GM19455 (cell line): ENCODE measurements around the gene RHBG.

Experiments
- ATAC-seq: cut with Tn5 transposase; IDR thresholded peaks from one replicate; pipeline ENCODE4 v1.9.1; 2021; ENCODE audit not compliant: unreplicated experiment

RHBG gene

DNA sequence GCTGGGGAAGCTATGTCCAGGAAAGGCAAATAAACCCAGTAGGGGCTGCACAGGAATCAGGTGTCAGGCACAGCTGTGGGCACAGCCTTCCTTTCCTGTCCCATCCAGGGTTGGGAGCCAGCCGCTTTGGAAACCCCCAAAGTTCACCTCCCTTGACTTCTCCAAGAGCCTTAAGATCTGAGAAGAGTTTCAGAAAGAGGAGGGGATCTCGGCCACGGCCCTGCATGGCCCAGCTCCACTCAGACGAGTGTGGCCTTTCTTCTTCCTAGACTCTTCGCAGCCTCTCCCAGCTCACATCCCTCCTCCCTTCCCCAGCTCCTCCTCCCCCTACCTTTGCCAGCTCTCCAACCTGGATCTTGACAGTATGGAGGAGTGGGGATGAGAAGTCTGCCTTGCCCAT is 36.7 kb downstream of the RHBG start:
- ATAC-seq: no peak

DNA sequence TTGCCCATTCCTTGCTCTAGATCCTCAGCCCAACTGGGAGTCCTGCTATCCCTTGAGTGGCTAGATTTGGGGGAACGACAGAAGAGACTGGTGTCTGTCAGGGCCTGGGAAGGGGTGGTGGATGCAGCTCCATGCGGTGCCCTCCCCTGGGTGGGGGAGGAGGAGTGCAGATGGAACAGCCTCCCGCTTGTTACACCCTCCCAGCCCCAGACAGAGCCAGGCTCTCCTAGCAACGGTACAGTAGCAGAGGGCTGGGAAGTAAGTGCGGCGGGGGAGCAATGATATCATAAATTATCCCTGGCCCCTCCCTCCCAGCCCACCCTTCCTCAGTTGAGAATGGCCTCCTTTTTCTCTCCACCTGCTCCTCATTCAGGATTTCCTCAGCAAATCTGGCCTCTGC is 37.2 kb downstream of the RHBG start:
- no peak for ATAC-seq

DNA sequence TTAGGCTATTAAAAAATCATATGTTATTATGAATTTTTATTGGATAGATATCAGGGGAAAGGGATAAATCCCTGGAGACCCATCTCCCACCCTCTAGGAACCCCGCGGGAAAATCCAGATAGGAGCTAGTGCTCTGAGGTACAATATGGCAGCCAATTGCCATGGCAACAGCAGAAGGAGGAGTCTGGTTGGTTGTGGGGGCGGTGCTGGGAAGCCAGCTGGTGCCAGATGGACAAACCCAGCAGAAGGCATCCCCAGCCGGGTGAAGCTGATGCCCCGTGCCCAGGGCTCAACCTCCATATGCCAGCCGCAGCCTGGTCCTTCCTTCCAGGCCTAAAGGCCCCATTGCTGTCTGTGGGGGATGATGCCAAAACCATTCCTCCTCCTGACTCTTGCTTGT is 38.3 kb downstream of the RHBG start:
- no peak for ATAC-seq

DNA sequence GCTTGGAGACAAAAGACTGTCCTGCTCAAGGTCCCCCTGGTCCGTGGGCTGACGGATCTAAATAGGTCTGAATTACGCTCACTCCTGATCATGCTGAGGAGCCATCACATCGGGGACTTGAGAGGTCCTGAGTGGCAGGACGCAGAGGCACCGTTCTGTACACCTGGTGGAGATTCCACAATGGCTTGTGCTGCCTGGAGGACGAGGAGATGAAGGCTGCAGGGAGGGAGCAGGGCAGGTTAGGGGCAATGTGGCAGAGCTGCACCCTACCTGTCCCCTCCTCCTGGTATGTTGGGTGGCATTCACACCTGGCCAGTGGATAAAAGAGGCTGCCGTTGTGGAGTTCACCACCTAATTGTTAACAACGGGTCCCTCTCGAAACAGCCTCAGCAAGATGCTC is 38.7 kb downstream of the RHBG start:
- ATAC-seq: no peak

DNA sequence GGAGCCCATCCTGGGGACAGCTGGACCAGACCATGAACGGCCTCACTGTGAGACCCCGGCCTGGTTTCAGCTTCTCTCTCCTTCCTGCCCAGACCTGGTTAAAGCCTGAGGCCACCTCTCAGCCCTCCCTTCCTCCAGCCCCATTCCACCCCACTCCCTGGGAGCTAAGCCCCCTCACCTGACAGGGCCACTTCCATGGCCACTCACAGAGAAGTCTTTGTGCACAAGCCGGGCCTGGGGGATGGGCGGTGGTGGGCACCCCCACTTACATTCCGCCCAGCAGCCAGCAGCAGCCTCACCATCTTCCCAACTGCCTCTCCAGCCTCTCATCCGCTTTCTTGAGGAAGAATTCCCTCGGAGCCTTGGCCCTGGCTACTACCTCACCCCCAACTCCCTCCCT is 40.4 kb downstream of the RHBG start:
- no peak for ATAC-seq

DNA sequence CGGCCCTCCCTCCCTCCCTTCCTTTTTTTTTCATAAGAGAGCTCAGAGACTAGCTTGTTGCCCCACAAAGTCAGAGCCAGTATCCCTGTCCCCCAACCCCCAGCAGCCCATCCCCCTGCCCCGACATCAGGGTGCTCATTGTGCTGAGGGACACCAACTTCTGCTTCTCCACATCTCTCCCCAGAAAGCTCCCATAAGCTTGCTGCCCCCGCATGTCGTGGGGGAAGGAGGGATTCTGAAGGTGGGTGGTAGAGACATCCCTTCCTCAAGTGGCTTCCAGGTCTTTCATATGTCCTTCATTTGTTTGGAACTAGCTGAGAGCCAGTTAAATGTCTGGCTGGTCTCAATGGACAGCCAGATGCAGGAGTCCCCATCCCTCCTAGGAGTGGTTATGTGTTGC is 41.2 kb downstream of the RHBG start:
- ATAC-seq: no peak

DNA sequence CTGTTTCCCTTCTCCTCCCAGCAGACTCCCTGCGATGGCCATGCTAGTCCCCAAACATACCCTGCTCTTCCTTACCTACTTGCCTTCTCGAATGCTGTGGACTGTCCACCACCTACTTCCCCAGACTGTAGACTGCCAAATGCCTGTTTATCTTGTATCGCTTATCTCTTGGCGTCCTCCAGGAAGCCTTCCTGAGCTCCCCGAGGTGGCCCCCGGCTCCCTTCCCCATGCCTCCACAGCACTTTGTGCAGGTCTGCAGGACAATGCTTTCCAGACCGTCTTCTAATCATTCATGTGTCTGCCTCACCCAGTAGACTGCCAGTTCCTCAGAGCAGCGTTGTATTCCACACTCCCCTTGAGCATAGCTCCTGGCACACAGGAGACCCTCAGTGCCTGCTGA is 41.7 kb downstream of the RHBG start:
- no peak for ATAC-seq

DNA sequence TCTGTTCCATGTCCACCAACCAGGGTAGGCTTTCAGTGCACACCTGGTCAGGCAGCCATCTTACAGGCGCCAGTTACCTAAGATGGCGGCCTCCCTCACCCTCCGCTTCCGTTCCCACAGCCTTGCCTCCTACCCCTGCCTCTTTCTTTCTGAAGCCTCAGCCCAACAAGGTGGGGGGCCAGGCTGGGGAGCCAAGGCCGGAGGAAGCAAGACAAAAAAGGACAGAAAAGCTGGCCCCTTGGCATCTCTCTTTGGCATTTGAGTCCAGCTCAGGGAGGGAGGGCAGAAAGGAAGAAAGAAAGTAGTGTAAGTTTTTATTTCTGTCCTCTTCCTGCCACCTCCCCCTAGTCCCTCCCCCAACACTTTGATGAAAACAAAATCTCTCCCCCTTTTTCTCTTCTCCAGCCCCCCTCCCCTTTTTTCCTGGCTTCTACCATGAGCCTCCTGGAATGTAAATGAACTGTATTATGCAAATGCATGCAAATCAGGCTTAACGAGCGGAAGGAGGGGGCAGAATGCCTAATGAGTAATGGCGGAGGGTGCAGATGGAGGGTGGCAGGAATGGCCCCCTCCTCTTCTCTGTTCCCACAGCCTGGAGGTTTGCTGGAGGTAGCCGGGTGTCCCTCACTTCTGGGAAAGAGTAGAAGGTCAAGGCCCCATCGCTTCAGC is 43.8 kb downstream of the RHBG start:
- ATAC-seq: no peak

DNA sequence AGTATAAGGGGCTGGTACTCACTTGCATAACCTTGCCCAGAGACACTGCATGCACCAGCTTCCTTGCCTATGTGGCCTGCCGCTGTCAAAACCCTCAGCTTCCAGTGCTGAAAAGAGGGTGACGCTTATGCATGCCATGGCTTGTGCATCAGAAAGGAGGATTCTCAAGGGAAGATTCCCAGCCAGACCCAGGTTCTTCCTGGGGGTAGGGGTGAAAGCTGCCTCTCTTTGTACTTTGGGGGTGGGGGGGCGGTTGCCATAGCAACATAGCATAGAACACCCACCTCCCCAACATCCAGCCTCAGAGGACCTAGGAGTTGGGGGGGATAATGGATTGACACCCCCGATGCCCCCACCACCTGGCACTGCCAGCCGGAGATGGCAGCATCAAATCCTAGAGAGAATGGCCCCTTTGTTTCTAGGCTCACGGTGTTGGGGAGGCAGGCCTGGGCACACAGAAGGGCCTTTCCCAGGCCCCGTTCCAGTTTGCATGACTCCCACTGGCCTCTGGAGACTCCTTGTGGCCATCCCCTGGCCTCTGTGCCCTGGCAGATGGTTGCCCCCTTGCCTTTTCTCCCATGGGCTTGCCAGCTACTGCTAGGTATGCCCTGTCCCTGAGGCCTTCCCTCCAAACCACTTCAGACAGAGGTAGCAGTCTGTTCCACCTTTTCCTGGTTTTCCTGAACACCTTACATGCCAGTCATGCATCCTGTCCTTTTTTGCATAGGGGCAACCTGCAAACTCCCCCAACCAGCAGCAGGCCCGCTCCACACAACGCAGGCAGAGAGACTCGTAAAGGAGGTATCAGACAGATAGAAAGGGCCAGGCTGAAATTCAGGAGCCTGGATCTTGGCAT is 44.6 kb downstream of the RHBG start:
- ATAC-seq: no peak

DNA sequence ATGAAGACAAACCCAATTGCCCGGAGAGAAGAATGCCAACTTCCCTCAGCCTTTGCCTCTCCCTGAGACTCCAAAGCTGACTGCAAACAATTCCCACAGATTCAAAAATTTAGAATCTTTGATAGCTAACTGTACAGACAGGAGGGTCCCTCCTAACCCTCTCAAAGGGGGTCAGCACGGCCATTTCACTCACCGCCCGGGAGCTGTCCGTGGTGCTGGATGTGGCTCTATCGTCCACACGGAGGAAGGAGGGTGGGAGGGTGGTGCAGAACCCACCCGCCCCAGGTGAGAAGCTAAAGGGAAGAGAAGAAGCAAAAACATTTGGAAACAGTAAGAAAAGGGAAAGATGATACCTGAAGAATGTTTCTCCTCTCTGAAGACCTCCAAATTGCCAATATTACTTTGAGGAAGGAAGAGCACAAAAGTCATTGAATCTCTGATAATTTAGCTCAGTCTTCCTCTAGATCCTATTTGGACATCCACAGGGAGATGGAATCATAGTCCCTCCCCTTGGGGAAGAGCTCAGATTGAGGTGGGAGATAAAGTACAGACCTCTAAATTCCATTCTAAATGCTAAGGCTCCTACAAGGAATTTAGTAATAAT is 45.6 kb downstream of the RHBG start:
- no peak for ATAC-seq

DNA sequence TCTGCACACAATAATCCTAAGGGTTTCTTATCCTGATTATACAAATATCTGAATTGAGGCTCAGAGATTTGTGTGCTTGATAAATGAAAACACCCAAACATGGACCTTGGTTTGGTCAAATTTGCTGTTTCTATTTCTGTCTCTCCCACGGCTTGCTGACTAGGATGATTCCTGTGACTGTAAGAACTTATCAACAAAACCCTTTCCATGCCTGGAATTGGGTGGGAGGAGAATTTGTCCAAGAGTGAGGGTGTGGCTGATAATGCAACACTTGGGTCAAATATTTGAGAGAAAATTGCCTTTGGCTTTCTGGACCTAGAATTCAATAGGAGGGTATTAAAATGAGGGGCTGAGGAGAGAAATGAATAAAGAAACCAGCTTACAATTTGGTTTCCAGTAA is 48.0 kb downstream of the RHBG start:
- ATAC-seq: no peak

DNA sequence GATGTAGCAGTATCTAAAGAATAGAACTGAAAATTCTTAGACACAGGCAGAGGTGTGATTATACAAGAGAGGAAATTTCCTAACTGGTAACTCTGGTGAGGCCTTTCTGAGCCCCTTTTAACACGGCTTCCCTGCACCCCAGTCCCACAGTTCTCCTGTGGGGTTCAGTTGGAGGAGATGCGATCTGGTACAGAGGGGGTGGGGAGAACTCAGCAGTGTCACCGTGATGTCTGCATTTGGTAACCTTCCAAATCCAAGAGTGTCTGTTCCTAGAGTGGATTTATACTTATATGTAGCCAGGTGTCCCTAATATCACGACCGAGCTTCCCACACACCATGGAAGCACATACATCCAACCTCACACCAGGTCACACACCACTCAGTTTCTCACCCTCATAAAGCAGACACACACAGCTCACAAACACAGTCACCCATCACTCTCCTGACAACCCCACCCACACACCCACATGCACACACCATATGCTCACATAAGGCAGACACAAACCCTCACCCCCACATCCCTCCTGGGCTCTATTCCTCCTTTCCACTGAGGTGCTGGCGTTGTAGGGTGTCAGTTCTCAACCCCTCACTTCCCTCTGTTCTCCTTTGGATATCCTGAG is 48.5 kb downstream of the RHBG start:
- ATAC-seq: no peak

DNA sequence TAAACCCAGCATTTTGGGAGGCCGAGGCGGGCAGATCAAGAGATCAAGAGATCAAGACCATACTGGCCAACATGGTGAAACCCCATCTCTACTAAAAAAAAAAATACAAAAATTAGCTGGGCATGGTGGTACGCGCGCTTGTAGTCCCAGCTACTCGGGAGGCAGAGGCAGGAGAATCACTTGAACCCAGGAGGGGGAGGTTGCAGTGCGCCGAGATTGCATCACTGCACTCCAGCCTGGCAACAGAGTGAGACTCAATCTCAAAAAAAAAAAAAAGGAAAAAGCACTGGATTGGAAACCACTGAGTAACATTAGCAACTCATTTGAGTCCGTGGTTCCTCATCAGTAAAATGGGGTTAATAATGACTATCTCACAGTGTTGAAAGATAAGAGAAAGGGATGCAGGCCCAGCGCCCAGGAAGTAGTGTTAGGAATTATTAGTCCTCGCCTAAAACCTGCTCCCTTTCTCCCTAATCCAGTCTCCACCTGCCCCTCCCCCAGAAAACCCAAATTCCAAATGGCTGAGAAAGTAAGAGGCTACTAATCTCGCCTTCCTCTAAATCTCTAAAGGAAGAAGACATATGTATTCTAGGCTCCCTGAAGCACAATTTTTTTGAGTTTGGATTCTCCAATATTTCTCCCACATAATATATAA is 49.5 kb downstream of the RHBG start:
- no peak for ATAC-seq

DNA sequence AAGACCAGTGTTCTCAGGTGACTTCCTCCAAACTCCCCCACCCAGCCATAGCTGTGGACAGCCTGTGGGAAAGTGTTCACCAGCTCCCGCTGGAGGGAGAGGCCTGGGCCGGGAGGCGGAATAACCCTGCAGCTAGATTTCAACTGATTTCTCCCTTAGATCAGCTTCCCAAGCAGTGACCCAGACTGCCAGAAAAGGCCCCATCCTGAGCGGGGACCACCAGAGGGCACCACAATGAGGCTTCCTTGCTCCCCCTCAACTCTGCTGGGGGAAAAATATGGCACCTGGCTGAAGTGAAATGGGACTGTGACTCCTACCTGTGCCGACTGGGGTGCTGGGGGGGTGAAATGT is 50.8 kb downstream of the RHBG start:
- ATAC-seq: no peak

DNA sequence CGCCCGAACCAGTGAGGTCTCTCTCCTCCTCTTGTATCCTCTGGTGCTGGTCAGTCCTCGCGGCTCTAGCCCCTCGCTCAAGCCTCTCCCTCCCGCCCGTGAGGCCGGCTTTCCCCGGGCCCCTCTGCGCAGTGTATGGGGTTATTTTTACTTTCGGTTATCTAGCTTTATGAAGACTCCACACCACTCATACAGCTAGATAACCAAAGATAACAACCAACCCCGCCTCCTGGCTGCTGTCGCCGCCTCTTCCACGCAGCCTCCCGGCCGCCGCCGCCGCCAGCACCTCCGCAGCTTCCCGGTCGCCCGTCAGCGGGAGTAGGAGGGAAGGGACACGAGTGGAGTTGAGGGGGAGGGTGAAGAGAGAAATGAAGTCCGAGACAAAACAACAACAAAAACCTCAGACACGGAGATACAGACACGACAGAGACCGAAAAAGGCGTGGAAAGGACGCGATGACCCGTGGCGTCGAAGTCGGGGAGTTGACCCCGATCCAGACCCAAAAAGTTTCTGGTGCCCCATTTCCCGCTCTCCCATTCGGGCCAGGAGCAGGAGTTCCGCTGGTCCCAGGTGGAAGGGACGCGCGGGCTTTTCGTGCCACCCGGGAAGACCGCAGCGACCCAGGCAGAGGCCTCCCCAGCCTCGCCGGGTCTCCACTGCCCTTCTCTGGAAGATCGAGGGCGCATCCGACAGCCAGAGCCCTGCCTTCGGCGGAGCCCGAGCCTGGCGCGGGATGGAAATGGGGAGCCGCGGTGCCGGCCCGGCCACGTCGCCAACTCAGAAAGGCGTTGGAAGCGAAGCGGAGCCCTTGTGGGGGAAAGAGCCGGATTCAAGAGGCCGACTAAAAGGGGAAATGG is 51.4 kb downstream of the RHBG start:
- no peak for ATAC-seq

DNA sequence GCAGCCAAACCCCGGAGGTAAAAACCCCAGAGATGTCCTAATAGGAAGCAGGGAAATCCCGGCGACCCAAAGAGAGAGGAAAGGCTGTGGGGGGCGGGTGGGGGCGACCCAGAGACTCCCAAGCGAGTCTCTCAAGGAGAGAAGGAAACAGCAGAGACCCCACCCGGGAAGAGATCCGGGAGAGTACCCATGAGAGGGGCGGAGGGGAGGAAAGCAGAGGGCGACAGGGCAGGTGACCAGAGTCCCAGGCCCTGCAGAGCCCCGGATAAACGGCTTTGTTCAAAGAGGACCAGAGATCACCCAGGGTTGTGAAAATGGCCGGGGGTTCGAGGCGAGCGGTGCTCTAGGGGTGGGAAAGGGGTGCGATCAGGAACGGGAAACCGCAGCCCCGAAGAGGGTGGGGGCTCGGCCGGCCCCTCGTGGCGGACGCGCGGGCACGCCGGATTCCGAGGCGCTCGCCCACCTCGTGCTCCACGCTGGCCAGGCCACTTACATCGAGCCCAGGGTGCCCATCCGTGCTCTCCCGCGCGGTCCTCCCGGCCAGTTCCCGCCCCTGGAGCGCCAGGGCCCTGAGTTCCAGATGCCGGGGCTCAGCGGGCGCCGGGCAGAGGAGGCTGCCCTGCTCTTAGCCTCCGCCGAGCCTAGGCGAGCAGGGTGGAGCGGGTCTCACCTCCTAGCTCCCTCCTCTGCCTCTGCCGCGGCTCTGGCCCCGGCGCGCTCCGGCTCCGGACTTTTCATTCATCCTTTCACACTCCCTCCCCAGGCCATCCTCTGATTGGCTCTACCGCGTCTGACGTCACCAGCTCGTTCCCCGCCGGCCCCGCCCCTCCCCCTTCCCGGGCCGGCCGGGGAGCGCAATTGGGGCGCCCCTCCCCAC is 52.3 kb downstream of the RHBG start:
- ATAC-seq: peak; percentile 79

DNA sequence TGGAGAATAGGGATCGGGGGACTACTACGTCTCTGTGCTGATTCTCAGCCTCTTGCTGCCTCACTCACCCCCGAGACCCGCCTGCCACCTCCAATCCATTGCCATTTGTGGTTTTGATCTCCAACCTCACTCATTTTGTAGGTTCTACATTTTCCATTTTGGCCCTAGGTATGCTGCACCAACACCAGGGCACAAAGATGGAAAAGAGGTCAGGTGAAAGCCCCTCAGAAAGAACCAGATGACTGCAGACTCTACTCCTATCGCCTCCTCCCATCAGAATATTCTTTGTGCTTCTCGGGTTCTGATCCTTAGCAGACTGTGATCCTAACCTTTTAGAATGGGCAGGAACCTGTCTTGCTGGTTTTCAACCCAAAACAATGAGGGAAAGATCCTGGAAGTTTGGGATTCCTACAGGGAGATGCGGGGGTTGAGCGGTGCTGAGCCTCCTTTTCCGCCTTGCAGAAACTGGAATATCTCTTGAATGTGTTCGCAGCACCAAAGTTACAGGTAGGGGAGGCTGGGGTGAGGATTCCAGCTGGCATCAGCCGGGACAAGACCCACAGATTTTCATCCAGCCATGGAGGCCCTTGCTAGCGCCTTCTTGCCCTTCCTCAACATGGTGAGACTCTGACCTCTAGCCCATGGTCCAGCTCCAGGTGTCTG is 53.1 kb downstream of the RHBG start:
- no peak for ATAC-seq

DNA sequence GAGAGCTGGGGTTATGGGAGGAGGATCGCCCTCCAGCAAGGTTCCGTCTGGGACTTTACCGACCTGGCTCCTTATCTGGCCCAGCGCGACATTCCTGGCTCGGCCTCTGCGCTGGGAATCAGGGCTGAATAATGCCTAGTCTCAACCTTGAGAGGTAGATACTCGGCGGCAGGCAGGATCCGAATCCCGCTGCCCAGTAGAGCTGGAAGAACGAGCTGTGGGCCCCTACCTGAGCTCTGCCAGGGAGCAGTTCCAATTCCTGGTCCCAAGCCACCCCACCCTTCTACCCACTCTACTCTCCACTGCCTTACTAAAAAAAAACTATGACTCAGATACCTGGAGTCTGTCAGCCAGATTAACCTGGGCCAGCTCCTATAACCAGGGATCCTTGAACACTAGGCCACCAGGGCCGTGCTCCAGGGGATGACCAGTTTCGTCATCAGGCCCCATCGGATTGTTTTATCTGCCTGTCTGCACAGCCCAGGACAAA is 53.6 kb downstream of the RHBG start:
- ATAC-seq: no peak
